Globus pallidus (tissue), 1 donor: Measurements from ENCODE around the gene SUCLG1.
"Not testable (repeated sequence)": the region's sequence is repeated elsewhere in the genome, so short reads cannot be mapped to it uniquely, and the experiment has no call there.

Experiments used
- DNase-seq: peaks from one replicate; pipeline ENCODE4 v3.0.0-alpha.2; 2015; ENCODE audit warnings: low spot score

Gene SUCLG1

GRCh38 chr2:84421197-84421596 lies 37.9 kb downstream of the SUCLG1 start:
- DNase-seq = no peak

GRCh38 chr2:84417453-84418145 lies 41.5 kb downstream of the SUCLG1 start:
- no peak for DNase-seq

- no peak for DNase-seq
These were observed 49.5 kb downstream of the SUCLG1 start for GRCh38 chr2:84409531-84409930.

GRCh38 chr2:84402111-84402510 lies 57.0 kb downstream of the SUCLG1 start:
- DNase-seq = not testable (repeated sequence)

GRCh38 chr2:84399839-84400238 lies 59.2 kb downstream of the SUCLG1 start:
- DNase-seq = not testable (repeated sequence)

GRCh38 chr2:84395820-84396219 lies 63.3 kb downstream of the SUCLG1 start:
- DNase-seq = no peak

- no peak for DNase-seq
These were observed 64.5 kb downstream of the SUCLG1 start for GRCh38 chr2:84394628-84395027.

- DNase-seq = no peak
These were observed 65.3 kb downstream of the SUCLG1 start for GRCh38 chr2:84393829-84394228.

GRCh38 chr2:84389794-84390193 lies 69.3 kb downstream of the SUCLG1 start:
- no peak for DNase-seq

- DNase-seq = no peak
These were observed 70.1 kb downstream of the SUCLG1 start for GRCh38 chr2:84388921-84389490.

GRCh38 chr2:84388133-84388532 lies 70.9 kb downstream of the SUCLG1 start:
- no peak for DNase-seq

- DNase-seq = no peak
These were observed 72.6 kb downstream of the SUCLG1 start for GRCh38 chr2:84386336-84387040.

GRCh38 chr2:84383271-84383670 lies 75.8 kb downstream of the SUCLG1 start:
- DNase-seq = no peak

GRCh38 chr2:84380875-84381274 lies 78.2 kb downstream of the SUCLG1 start:
- DNase-seq = no peak

- DNase-seq = no peak
These were observed 80.1 kb downstream of the SUCLG1 start for GRCh38 chr2:84378960-84379359.

- no peak for DNase-seq
These were observed 84.1 kb downstream of the SUCLG1 start for GRCh38 chr2:84375020-84375419.

- no peak for DNase-seq
These were observed 85.2 kb downstream of the SUCLG1 start for GRCh38 chr2:84373866-84374265.
